ENCODE data around the gene DGKQ.

Gene DGKQ

GRCh38 chr4:973431-974397 lies at the start of gene DGKQ:
Gene DGKQ (minus strand): TSS chr4:973569. CDS start chr4:973482, 87 bp downstream.
- no peak for FAIRE-seq

DNA sequence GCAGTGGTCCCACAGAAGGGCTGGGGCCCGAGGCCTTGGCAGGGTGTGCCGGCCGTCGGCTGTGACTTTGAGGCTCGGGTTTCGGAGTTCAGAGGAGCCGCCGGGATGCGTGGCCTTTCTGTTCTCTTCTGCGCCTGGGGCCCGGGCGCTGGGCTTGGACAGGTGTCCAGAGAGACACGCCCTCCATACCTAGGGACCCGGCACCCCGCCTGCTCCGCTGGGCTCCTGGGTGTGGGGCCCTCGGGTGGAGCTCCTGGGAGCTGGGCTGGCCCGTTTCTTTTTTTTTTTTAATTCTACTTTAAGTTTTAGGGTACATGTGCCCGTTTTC lies 49.3 kb upstream of the DGKQ start:
- no peak for FAIRE-seq

GRCh38 chr4:1022051-1022738 lies 48.8 kb upstream of the DGKQ start:
- no peak for FAIRE-seq

DNA sequence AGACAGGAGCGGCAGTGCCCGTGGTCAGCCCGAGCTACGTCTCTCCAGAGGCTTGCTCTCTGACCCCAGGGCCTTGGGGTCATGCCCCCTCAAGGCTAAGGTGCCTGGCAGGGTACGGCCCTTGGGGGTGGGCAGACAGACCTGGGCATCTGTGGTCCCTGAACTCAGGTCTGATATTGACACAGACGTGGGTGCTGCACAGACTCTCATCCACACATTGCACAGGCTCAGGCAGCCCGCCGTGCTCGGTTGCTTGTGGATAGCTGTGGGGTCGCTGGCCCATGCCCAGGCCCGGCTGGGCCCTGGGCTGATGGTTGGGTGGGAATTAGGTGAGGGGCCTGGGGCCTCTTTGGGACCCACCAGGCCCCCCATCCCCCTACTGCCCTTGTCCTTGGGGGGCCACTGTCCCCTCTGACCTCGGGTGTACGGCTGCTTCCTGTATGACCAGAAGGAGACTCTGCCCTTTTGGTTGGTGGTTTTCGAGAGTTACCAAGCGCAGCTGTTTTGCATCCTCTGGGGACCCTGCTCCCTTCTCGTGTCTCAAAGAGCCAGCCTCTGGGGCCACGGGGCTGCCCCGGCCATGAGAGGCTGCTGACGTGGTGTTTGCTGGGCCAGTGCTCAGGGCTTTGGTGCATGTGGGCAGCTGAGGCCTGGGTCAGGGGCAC lies 48.1 kb upstream of the DGKQ start:
- FAIRE-seq = no peak

GRCh38 chr4:1019729-1020470 lies 46.5 kb upstream of the DGKQ start:
- FAIRE-seq = no peak

GRCh38 chr4:1019320-1019719 lies 46.0 kb upstream of the DGKQ start:
- FAIRE-seq = no peak

GRCh38 chr4:1018147-1019020 lies 45.0 kb upstream of the DGKQ start:
- FAIRE-seq = no peak

DNA sequence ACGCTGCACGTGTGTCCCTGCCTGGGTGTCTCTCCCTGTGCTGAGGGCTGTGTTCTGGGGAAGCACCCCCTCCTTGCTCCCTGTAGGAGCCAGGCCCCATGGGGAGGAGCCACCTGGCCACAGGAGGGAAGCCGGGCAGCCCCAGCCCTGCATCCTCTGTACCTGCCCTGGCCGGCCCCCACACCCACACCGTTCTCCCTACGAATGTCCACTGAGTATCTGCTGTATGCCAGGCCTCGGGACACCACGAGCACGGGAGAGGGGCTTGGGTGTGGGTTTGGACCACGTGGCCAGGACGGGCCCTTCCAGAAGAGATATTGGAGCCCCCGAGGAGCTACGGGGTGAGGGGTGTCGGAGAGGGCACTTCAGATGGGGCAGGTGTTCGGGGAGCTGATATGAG lies 44.3 kb upstream of the DGKQ start:
- no peak for FAIRE-seq

DNA sequence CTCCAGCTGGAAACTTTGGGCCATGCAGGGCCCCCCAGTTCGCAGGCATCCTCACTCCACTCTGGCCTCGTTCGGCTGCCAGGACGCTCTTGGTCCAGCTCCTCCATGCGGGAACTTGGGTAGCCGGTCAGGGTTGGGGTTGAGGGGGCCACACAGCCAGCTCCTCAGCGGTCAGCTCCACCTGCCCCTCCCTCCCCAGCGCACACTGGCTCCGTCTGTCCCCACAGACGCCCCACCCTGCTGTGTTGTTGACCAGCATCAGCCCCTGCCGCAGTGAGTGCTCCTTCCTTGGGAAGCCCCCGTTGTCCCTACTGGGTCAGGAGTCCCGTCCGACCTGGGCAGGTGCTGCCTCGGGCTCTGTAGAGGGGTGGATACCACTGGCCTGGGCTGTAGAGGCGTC lies 43.8 kb upstream of the DGKQ start:
- FAIRE-seq = no peak

DNA sequence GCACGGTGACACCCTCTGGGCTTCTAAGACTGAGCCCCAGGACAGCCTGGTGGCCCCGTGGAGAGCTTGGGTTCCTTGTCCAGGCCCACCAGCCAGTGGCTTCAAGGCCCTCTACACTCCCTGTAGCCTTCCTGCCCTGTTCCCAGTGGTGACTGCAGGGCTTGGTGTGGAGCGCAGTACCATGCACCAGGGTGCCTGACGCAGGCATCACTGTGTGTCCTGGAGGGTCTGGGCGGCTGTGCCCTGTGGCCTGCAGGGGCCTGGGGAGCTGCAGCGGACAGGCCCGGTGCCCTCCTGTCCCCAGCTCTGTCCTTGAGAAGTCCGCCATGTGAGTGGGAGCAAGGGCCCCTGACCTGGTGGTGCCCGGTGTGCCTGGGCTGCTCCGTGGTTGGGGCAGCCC lies 42.4 kb upstream of the DGKQ start:
- no peak for FAIRE-seq

DNA sequence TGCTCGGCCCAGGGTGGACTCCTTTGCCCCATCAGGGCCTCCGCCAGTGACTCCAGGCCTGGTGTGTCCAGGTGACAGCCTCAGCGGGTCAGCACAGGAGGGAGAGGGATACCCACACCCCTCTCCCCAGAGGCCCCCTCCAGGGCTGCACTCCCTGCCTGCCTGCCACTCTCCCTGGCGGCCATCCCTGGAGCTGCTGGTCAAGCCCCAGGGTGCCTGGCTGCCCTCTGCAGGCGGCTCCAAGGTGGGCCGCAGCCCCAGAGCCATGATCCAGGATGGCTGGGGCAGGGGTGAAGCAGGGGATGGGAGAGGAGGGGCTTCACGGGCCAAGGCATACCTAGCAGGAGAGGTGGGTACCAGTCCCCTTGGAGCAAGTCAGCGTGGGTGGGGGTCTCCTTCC lies 41.8 kb upstream of the DGKQ start:
- FAIRE-seq = no peak

GRCh38 chr4:1014291-1015167 lies 41.2 kb upstream of the DGKQ start:
- FAIRE-seq = no peak

GRCh38 chr4:1013225-1014073 lies 40.1 kb upstream of the DGKQ start:
- FAIRE-seq = no peak

- FAIRE-seq = no peak
These were observed 38.8 kb upstream of the DGKQ start for GRCh38 chr4:1012034-1012739.

DNA sequence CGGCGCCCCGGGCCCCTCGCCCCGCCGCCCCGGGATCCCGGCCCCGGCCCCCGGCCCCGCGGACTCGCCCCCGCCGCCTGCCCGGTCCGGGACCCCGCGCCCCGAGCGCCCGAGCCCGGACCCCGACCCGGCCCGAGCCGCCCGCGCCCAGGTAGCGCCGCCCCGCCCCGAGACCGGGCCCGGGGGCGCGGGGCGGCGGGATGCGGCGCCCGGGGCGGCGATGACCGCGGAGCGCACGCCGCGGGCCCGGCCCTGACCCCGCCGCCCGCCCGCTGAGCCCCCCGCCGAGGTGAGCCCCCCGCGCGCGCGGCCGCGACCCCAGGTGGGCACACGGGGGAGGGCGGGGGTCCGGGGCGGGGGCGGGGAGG lies 38.3 kb upstream of the DGKQ start:
- no peak for FAIRE-seq

- FAIRE-seq = no peak
These were observed 37.8 kb upstream of the DGKQ start, which contains the start of gene FGFRL1 for GRCh38 chr4:1011022-1011665. Gene FGFRL1 (plus strand): TSS chr4:1011626. CDS start chr4:1012486, 860 bp downstream.

DNA sequence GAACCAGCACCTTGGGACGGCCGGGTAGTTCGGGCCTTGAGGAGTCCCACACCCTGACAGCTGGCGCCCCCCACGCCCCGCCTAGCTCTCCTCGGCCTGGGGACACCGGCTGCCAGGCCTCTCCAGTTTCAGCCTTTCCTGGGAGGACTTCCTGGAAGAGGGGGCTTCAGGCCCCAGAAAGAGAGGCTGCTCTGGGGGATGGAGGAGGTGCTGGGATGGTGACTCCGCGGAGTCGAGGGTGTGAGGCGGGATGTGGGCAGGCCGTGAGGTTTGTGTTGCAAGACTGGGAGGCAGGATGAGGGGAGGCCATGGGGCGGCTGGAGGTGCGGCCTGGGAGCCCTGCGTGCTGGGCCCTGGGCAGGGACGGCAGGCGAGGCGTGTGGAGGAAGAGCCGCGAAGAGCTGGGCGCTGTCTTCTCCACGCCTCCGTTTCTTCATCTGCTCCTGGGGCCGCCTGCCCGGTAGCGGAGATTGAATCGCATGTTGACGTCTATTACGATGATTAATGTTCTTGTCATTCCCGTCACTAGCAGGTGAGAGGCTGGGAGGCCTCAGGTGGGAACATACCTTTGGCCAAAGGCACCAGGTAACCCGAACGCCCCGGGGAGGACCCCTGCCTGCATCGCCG lies 37.1 kb upstream of the DGKQ start:
- no peak for FAIRE-seq
